Brain microvascular endothelial cell (primary cell): ENCODE results near the gene NFYA.
"Not testable (repeated sequence)": the region's sequence is repeated elsewhere in the genome, so short reads cannot be mapped to it uniquely, and the experiment has no call there.

Experiments
- DNase-seq: peaks from one replicate; pipeline ENCODE4 v3.0.0-alpha.2; 2020
- H3K27ac ChIP-seq: fragments of 250-450 bp; sonication (Bioruptor Pico); 2 replicates; pipeline ENCODE4 v1.5.1; 2020; ENCODE audit warnings: mild to moderate bottlenecking, moderate library complexity
- H3K27me3 ChIP-seq: fragments of 250-450 bp; sonication (Bioruptor Pico); replicated peaks from 2 replicates; pipeline ENCODE4 v1.5.1; 2020; ENCODE audit warnings: mild to moderate bottlenecking
- H3K36me3 ChIP-seq: fragments of 250-450 bp; sonication (Bioruptor Pico); replicated peaks from 2 replicates; pipeline ENCODE4 v1.5.1; 2020; ENCODE audit warnings: mild to moderate bottlenecking
- H3K4me3 ChIP-seq: 2 replicates; pipeline ENCODE4 v1.5.1; 2011; ENCODE audit warnings: low read depth, mild to moderate bottlenecking, control low read depth, low read length, moderate library complexity
- in situ Hi-C: cut with HindIII; loops from 2 replicates; pipeline ENCODE4 v1.10.0; 2017; ENCODE audit warnings: low sequenced_read_pairs, low pct_ligation_motif_present
- TF ChIP-seq, protein P1 (sequence below): IDR thresholded peaks from 2 replicates; pipeline ENCODE4 v1.5.1; 2011; ENCODE audit warnings: low read depth, mild to moderate bottlenecking, moderate library complexity, low read length, control low read depth, inconsistent platforms; ENCODE audit errors: missing control alignments

Gene NFYA

GRCh38 chr6:41093729-41094128 is 21.0 kb downstream of the NFYA start:
- Histone ChIP-seq H3K27ac (no peak overlapping the region), H3K4me3 (no peak overlapping the region), H3K27me3 (no peaks in the 10 kb centered on the region), H3K36me3 (peaks cover 75% of the 10 kb centered on the region)
- in situ Hi-C loops: no loop called here
- peak; percentile 29 for DNase-seq
- TF ChIP-seq, protein P1, sequence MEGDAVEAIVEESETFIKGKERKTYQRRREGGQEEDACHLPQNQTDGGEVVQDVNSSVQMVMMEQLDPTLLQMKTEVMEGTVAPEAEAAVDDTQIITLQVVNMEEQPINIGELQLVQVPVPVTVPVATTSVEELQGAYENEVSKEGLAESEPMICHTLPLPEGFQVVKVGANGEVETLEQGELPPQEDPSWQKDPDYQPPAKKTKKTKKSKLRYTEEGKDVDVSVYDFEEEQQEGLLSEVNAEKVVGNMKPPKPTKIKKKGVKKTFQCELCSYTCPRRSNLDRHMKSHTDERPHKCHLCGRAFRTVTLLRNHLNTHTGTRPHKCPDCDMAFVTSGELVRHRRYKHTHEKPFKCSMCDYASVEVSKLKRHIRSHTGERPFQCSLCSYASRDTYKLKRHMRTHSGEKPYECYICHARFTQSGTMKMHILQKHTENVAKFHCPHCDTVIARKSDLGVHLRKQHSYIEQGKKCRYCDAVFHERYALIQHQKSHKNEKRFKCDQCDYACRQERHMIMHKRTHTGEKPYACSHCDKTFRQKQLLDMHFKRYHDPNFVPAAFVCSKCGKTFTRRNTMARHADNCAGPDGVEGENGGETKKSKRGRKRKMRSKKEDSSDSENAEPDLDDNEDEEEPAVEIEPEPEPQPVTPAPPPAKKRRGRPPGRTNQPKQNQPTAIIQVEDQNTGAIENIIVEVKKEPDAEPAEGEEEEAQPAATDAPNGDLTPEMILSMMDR: no peak

DNA sequence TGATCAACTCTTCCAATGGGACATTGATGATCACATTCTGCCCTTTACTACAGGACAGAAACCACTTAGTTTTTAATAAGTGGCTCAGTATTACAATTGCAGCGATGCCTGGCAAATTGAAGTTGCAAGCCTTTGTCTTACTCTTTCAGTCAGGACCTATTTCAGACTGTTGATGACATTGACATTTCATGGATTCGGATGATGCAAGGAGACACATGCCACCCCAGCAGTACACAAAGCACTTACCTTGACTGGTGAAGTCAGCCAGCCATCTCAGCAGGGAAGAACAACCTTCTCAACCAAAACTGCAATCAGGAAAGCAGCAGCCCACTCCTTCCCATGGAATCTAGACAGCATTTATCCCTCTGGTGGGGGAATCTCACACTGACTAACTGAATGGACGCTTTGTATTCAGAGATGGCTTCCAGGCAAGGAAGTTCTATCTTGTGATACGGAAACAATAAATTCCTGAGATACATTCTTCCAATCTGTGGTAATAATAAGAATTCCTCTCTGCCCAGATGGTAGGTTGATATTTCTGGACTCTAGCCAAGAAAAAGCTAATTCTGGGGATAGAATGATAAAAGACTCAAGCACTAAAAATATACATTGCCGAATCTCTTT is 24.8 kb downstream of the NFYA start:
- Histone ChIP-seq H3K4me3 (no peak overlapping the region), H3K36me3 (peaks cover 58% of the 10 kb centered on the region), H3K27ac (peak overlapping the region; percentile 50), H3K27me3 (no peaks in the 10 kb centered on the region)
- in situ Hi-C loops: no loop called here
- TF ChIP-seq, protein P1: peak; percentile 41
- peak; percentile 64 for DNase-seq

- in situ Hi-C loops: no loop called here
- TF ChIP-seq, protein P1: no peak
- Histone ChIP-seq H3K27me3 (no peaks in the 10 kb centered on the region), H3K27ac (peak overlapping the region; percentile 9), H3K36me3 (peaks cover 50% of the 10 kb centered on the region), H3K4me3 (no peak overlapping the region)
- DNase-seq: peak; percentile 3
These were observed 25.6 kb downstream of the NFYA start for GRCh38 chr6:41098366-41098765.

- H3K27ac ChIP-seq: no peak overlapping the region
- DNase-seq: no peak
- no peaks in the 10 kb centered on the region for H3K27me3 ChIP-seq
- TF ChIP-seq, protein P1: no peak
- no peak overlapping the region for H3K4me3 ChIP-seq
- peaks cover 27% of the 10 kb centered on the region for H3K36me3 ChIP-seq
- in situ Hi-C loops: no loop called here
These were observed 28.1 kb downstream of the NFYA start for GRCh38 chr6:41100871-41101287.

DNA sequence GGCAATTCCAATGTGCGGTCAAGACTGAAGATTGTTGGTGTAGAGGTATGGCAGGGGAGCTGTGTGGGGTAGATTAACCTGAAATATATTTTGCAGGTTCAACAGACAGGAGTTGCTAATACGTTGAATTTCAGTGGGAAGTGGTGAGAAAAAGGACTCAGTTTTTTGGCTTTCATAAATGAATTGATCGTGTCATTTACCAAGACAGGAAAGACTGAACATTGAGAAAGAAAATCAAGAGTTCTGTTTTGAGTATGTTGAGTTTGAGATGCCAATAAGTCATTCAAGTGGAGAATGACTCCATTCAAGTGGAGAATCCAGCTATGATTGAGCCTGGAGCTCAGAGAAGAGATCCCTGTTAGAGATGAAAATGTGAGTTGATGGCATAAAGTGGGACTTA is 31.1 kb downstream of the NFYA start:
- TF ChIP-seq, protein P1: no peak
- no peak overlapping the region for H3K27ac ChIP-seq
- no peaks in the 10 kb centered on the region for H3K27me3 ChIP-seq
- in situ Hi-C loops: no loop called here
- no peak for DNase-seq
- H3K36me3 ChIP-seq: peaks cover 4% of the 10 kb centered on the region
- H3K4me3 ChIP-seq: no peak overlapping the region

GRCh38 chr6:41111017-41111416 is 38.2 kb downstream of the NFYA start:
- in situ Hi-C loops: no loop called here
- no peaks in the 10 kb centered on the region for H3K27me3 ChIP-seq
- no peaks in the 10 kb centered on the region for H3K36me3 ChIP-seq
- no peak for DNase-seq
- no peak overlapping the region for H3K4me3 ChIP-seq
- H3K27ac ChIP-seq: no peak overlapping the region
- TF ChIP-seq, protein P1: no peak

DNA sequence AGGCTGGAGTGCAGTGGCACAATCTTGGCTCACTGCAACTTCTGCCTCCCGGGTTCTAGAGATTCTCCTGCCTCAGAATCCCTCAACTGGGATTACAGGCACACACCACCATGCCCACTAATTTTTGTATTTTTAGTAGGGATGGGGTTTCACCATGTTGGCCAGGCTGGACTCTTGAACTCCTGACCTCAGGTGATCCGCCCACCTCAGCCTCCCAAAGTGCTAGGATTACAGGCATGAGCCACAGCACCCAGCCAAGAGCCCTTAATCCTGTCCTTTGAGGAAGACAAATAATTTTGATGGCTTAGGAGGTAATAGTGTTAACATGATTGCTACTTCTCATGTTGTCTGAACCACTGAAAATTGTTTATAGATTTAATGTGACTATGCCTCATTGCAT is 42.3 kb downstream of the NFYA start:
- DNase-seq, in situ Hi-C loops, H3K27ac ChIP-seq, H3K4me3 ChIP-seq, H3K27me3 ChIP-seq, H3K36me3 ChIP-seq: not testable (repeated sequence)
